ENCODE data around the gene ZNF76. TPM values are rescaled to one million over a fixed set of nuclear protein-coding genes. Genes with fewer than 3 reads are reported as not detected.
A peak's percentile ranks its signal among the peaks of the same experiment; 100 is the strongest.

ZNF76 gene
- total and polyA plus RNA-seq, 9 of the 15 experiments (the other 6 are each of a cell fraction or from before 2014, with no cell fraction given): 1.2 to 17.8 (median 10.7) TPM

- TF ChIP-seq STAT6 (CRISPR knock-in tag; IDR thresholded peaks at IDR 0.05): no peak
- TF ChIP-seq FOXP4 (CRISPR knock-in tag; IDR thresholded peaks at IDR 0.05; ENCODE audit: borderline replicate concordance): no peak
- peak; percentile 69; the same call in 1 of the 2 replicates for TF ChIP-seq BCL6 (CRISPR knock-in tag; IDR thresholded peaks at IDR 0.05)
- TF ChIP-seq YBX1 (IDR thresholded peaks at IDR 0.05): no peak
- no peak for TF ChIP-seq ZNF184 (CRISPR knock-in tag; IDR thresholded peaks at IDR 0.05)
- no peak for TF ChIP-seq ERF (CRISPR knock-in tag; IDR thresholded peaks at IDR 0.05)
- TF ChIP-seq, protein P1, sequence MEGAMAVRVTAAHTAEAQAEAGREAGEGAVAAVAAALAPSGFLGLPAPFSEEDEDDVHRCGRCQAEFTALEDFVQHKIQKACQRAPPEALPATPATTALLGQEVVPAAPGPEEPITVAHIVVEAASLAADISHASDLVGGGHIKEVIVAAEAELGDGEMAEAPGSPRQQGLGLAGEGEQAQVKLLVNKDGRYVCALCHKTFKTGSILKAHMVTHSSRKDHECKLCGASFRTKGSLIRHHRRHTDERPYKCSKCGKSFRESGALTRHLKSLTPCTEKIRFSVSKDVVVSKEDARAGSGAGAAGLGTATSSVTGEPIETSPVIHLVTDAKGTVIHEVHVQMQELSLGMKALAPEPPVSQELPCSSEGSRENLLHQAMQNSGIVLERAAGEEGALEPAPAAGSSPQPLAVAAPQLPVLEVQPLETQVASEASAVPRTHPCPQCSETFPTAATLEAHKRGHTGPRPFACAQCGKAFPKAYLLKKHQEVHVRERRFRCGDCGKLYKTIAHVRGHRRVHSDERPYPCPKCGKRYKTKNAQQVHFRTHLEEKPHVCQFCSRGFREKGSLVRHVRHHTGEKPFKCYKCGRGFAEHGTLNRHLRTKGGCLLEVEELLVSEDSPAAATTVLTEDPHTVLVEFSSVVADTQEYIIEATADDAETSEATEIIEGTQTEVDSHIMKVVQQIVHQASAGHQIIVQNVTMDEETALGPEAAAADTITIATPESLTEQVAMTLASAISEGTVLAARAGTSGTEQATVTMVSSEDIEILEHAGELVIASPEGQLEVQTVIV (CRISPR knock-in tag; IDR thresholded peaks at IDR 0.05; ENCODE audit: borderline replicate concordance): no peak
- no peak for TF ChIP-seq BRD9 (IDR thresholded peaks at IDR 0.05; ENCODE audit: low read depth, partially characterized antibody)
- no peak for TF ChIP-seq THRA (IDR thresholded peaks at IDR 0.05)
- no peak for TF ChIP-seq C11orf30 (IDR thresholded peaks at IDR 0.05; ENCODE audit: low read depth)
- TF ChIP-seq MAFF (IDR thresholded peaks at IDR 0.05; ENCODE audit: low read length): no peak; the same call in 1 of the 2 replicates
- peak; percentile 27 for TF ChIP-seq LEF1 (IDR thresholded peaks at IDR 0.05)
- TF ChIP-seq, protein P2, sequence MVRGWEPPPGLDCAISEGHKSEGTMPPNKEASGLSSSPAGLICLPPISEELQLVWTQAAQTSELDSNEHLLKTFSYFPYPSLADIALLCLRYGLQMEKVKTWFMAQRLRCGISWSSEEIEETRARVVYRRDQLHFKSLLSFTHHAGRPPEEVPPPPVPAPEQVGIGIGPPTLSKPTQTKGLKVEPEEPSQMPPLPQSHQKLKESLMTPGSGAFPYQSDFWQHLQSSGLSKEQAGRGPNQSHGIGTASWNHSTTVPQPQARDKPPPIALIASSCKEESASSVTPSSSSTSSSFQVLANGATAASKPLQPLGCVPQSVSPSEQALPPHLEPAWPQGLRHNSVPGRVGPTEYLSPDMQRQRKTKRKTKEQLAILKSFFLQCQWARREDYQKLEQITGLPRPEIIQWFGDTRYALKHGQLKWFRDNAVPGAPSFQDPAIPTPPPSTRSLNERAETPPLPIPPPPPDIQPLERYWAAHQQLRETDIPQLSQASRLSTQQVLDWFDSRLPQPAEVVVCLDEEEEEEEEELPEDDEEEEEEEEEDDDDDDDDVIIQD (CRISPR knock-in tag; IDR thresholded peaks at IDR 0.05): no peak
- TF ChIP-seq ZNF449 (CRISPR knock-in tag; IDR thresholded peaks at IDR 0.05): no peak
- TF ChIP-seq E2F3 (CRISPR knock-in tag; IDR thresholded peaks at IDR 0.05): no peak
- TF ChIP-seq CBFA2T2 (conservative IDR thresholded peaks at IDR 0.05): peak; percentile 38
- TF ChIP-seq HLTF (IDR thresholded peaks at IDR 0.05): peak; percentile 63; the same call in 1 of the 2 replicates
These were observed 83.7 kb downstream of the ZNF76 start (continued) for GRCh38 chr6:35343092-35343834.

All from K562 (cell line).